ENCODE results near the gene CRAT.

The CRAT gene

GRCh38 chr9:129139233-129139992 lies 28.8 kb upstream of the CRAT start:
- DNase-seq (ENCODE audit: low read depth in 1 of 2, low spot score in 1 of 2): peak; percentile 83 to 84

GRCh38 chr9:129138476-129139232 lies 28.1 kb upstream of the CRAT start:
- peak overlapping the region; percentile 95; the same call in 1 of the 2 replicates for H3K27ac ChIP-seq (replicated peaks)
- TF ChIP-seq GABPA (IDR thresholded peaks at IDR 0.05; ENCODE audit: low read depth) (no peak), POLR2AphosphoS5 (IDR thresholded peaks at IDR 0.05; ENCODE audit: low read depth) (no peak), CTCF (IDR thresholded peaks at IDR 0.05; ENCODE audit: insufficient read depth, low read length) (no peak), SPI1 (IDR thresholded peaks at IDR 0.05; ENCODE audit: borderline replicate concordance, low read depth) (no peak), REST (IDR thresholded peaks at IDR 0.05; ENCODE audit: insufficient replicate concordance, low read depth) (no peak)
- no peak for DNase-seq (ENCODE audit: low read depth in 1 of 2, low spot score in 1 of 2)
- H3K4me3 ChIP-seq (replicated peaks; ENCODE audit: insufficient read depth, low read length): no peak overlapping the region
- H3K27me3 ChIP-seq (ENCODE audit: insufficient read depth, poor library complexity, severe bottlenecking): no peaks in the 10 kb centered on the region

More at GRCh38 chr9:129139233-129139992, 28.8 kb upstream of the CRAT start:
- Histone ChIP-seq H3K27me3 (ENCODE audit: insufficient read depth, poor library complexity, severe bottlenecking) (no peaks in the 10 kb centered on the region), H3K4me3 (replicated peaks; ENCODE audit: insufficient read depth, low read length) (no peak overlapping the region; the same call in 1 of the 2 replicates), H3K27ac (replicated peaks) (peak overlapping the region; percentile 95)
- TF ChIP-seq SPI1 (IDR thresholded peaks at IDR 0.05; ENCODE audit: borderline replicate concordance, low read depth) (peak; percentile 44; the same call in 1 of the 2 replicates), REST (IDR thresholded peaks at IDR 0.05; ENCODE audit: insufficient replicate concordance, low read depth) (no peak), GABPA (IDR thresholded peaks at IDR 0.05; ENCODE audit: low read depth) (no peak), POLR2AphosphoS5 (IDR thresholded peaks at IDR 0.05; ENCODE audit: low read depth) (no peak), CTCF (IDR thresholded peaks at IDR 0.05; ENCODE audit: insufficient read depth, low read length) (peak; percentile 60)

- DNase-seq (ENCODE audit: low read depth in 1 of 2, low spot score in 1 of 2): no peak
- Histone ChIP-seq H3K4me3 (replicated peaks; ENCODE audit: insufficient read depth, low read length) (no peak overlapping the region), H3K27me3 (ENCODE audit: insufficient read depth, poor library complexity, severe bottlenecking) (no peaks in the 10 kb centered on the region), H3K27ac (replicated peaks) (no peak overlapping the region)
- TF ChIP-seq CTCF (IDR thresholded peaks at IDR 0.05; ENCODE audit: insufficient read depth, low read length) (no peak), GABPA (IDR thresholded peaks at IDR 0.05; ENCODE audit: low read depth) (no peak), REST (IDR thresholded peaks at IDR 0.05; ENCODE audit: insufficient replicate concordance, low read depth) (no peak), POLR2AphosphoS5 (IDR thresholded peaks at IDR 0.05; ENCODE audit: low read depth) (no peak), SPI1 (IDR thresholded peaks at IDR 0.05; ENCODE audit: borderline replicate concordance, low read depth) (no peak)
These were observed 27.5 kb upstream of the CRAT start for GRCh38 chr9:129138144-129138462.
